OCI-LY7 (cell line): Measurements from ENCODE around the gene KIF21B. TPM values are rescaled to one million over a fixed set of nuclear protein-coding genes. Genes with fewer than 3 reads are reported as not detected.
A peak's percentile ranks its signal among the peaks of the same experiment; 100 is the strongest.

Source experiments
- BruUV-seq: library from RNA; stranded (reverse); fragments of 400-500 nt; replicated peaks from 2 replicates; lab custom pipeline; 2021; lab: Mats Ljungman, UMichigan
- CTCF ChIA-PET: fragments of 300-600 bp; sonication (Branson Sonifier 250); formaldehyde crosslinking; loops from one replicate; lab custom pipeline; 2022; ENCODE audit warnings: antibody characterized with exemption; ENCODE audit not compliant: unreplicated experiment; lab: Charles Lee
- POLR2A ChIA-PET: fragments of 300-600 bp; sonication (Branson Sonifier 250); formaldehyde crosslinking; loops from one replicate; lab custom pipeline; 2022; ENCODE audit warnings: antibody characterized with exemption; lab: Charles Lee
- DNase-seq: peaks from one replicate; pipeline ENCODE4 v3.0.0-alpha.2; 2015; ENCODE audit warnings: low spot score
- H2AFZ ChIP-seq: fragments of 200-600 bp; sonication (generic), shearing (Covaris generic); 2 replicates; pipeline ENCODE4 v1.6.1; 2014; ENCODE audit warnings: mild to moderate bottlenecking, antibody characterized with exemption, low read length, moderate library complexity
- H3K27ac ChIP-seq: fragments of 200-600 bp; sonication (generic); 2 replicates; pipeline ENCODE4 v1.5.1; 2014; ENCODE audit warnings: mixed run types, low read depth, mild to moderate bottlenecking, moderate library complexity, low read length, inconsistent platforms; ENCODE audit not compliant: poor library complexity, severe bottlenecking
- H3K36me3 ChIP-seq: fragments of 200-600 bp; sonication (generic); 2 replicates; pipeline ENCODE4 v1.6.1; 2014; ENCODE audit warnings: mild to moderate bottlenecking, antibody characterized with exemption, low read length, moderate library complexity, mixed read lengths; ENCODE audit not compliant: insufficient read depth
- H3K4me1 ChIP-seq: fragments of 200-600 bp; sonication (generic); 2 replicates; pipeline ENCODE4 v1.5.1; 2014; ENCODE audit warnings: mild to moderate bottlenecking, low read length; ENCODE audit not compliant: insufficient read depth, poor library complexity, severe bottlenecking
- H3K4me2 ChIP-seq: fragments of 200-600 bp; sonication (generic); 2 replicates; pipeline ENCODE4 v1.6.1; 2014; ENCODE audit warnings: mild to moderate bottlenecking, low read length
- H3K4me3 ChIP-seq: fragments of 200-600 bp; sonication (generic); 2 replicates; pipeline ENCODE4 v1.5.1; 2014; ENCODE audit warnings: mild to moderate bottlenecking, low read depth, low read length; ENCODE audit not compliant: poor library complexity, severe bottlenecking
- H3K79me2 ChIP-seq: fragments of 200-600 bp; sonication (generic); 2 replicates; pipeline ENCODE4 v1.6.1; 2016; ENCODE audit warnings: low read depth, mild to moderate bottlenecking, low read length, moderate library complexity, mixed read lengths; ENCODE audit not compliant: insufficient read depth
- H3K9me2 ChIP-seq: fragments of 200-600 bp; sonication (generic); 2 replicates; pipeline ENCODE4 v1.6.1; 2016; ENCODE audit warnings: mild to moderate bottlenecking, low read length, mixed read lengths; ENCODE audit not compliant: insufficient read depth
- H3K9me3 ChIP-seq: fragments of 200-600 bp; sonication (generic); 2 replicates; pipeline ENCODE4 v1.6.1; 2014; ENCODE audit warnings: mild to moderate bottlenecking, mixed run types, low read length, mixed read lengths
- H4K20me1 ChIP-seq: fragments of 200-600 bp; sonication (generic); 2 replicates; pipeline ENCODE4 v1.6.1; 2014; ENCODE audit warnings: mild to moderate bottlenecking, antibody characterized with exemption, low read length, moderate library complexity, mixed read lengths; ENCODE audit not compliant: insufficient read depth
- EZH2phosphoT487 ChIP-seq: fragments of 200-600 bp; sonication (generic); IDR thresholded peaks from 2 replicates; pipeline ENCODE4 v1.6.1; 2018; ENCODE audit warnings: low read depth, borderline replicate concordance, mild to moderate bottlenecking, mixed run types, antibody characterized with exemption, low read length, moderate library complexity, mixed read lengths
- intact Hi-C: fragments of 100-400 bp; cut with micrococcal nuclease; formaldehyde crosslinking; loops from one replicate; pipeline ENCODE4 v1.10.0; 2022; ENCODE audit not compliant: unreplicated experiment
- total RNA-seq, 2 experiments: library from RNA; depleted of rRNA in 1 of 2; stranded (reverse); fragments of >200 nt in 1 of 2; shearing (Covaris generic) in 1 of 2; gene quantifications; 2 replicates each; pipeline ENCODE4 v1.2.3, GENCODE V29; 2014 to 2022
- TF ChIP-seq, protein P1 (sequence below): fragments of 200-600 bp; sonication (generic); conservative IDR thresholded peaks from 2 replicates; pipeline ENCODE4 v1.5.1; 2014; ENCODE audit warnings: mild to moderate bottlenecking, antibody characterized with exemption, low read length, moderate library complexity, mixed read lengths

The KIF21B gene
- total RNA-seq, 2 experiments from 2014 or later = 30.5 to 65.7 TPM

DNA sequence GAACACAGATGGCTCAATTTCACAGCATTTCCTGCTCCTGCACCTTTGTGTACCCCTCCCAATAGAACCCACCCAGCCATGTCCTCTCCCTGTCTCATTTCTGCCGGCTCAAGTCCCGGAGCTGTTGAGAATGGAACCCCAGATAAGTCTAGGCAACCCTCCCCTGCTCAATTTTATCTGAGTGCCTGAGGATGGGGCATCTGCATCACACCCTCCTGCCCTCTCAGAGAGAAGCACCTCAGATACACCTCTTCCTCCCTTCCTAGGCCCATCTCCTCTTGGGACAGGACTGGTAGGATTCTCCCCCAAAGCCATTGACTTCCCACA is 1.1 kb downstream of the KIF21B start:
- Histone ChIP-seq H3K9me2 (no peaks in the 10 kb centered on the region), H2AFZ (peak overlapping the region; percentile 62; the same call in 1 of the 2 replicates), H3K4me1 (peaks cover 86% of the 10 kb centered on the region), H3K4me2 (peak overlapping the region; percentile 90), H3K9me3 (no peaks in the 10 kb centered on the region), H3K27ac (peak overlapping the region; percentile 97), H3K4me3 (peak overlapping the region; percentile 80), H3K79me2 (peaks cover 41% of the 10 kb centered on the region), H4K20me1 (no peaks in the 10 kb centered on the region), H3K36me3 (no peaks in the 10 kb centered on the region)
- BruUV-seq = no TSS peak
- ChIA-PET POLR2A (interaction anchor here (0.6 to 1.1 kb wide), 2 partner anchors 14 to 955 kb away, joined by 3 to 4 read pairs; no protein-coding TSS in a partner anchor), CTCF (interaction anchor here (1.5 kb wide), 2 partner anchors 14 to 51 kb away, joined by 3 to 12 read pairs; no protein-coding TSS in a partner anchor)
- TF ChIP-seq, protein P1, sequence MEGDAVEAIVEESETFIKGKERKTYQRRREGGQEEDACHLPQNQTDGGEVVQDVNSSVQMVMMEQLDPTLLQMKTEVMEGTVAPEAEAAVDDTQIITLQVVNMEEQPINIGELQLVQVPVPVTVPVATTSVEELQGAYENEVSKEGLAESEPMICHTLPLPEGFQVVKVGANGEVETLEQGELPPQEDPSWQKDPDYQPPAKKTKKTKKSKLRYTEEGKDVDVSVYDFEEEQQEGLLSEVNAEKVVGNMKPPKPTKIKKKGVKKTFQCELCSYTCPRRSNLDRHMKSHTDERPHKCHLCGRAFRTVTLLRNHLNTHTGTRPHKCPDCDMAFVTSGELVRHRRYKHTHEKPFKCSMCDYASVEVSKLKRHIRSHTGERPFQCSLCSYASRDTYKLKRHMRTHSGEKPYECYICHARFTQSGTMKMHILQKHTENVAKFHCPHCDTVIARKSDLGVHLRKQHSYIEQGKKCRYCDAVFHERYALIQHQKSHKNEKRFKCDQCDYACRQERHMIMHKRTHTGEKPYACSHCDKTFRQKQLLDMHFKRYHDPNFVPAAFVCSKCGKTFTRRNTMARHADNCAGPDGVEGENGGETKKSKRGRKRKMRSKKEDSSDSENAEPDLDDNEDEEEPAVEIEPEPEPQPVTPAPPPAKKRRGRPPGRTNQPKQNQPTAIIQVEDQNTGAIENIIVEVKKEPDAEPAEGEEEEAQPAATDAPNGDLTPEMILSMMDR = no peak
- TF ChIP-seq EZH2phosphoT487 = no peak
- no peak for DNase-seq
- intact Hi-C loops = loop anchor here (5.0 to 10.0 kb wide), 3 partner anchors 355 to 485 kb away; partner anchors contain the start of genes CSRP1, DDX59 and KIF14

DNA sequence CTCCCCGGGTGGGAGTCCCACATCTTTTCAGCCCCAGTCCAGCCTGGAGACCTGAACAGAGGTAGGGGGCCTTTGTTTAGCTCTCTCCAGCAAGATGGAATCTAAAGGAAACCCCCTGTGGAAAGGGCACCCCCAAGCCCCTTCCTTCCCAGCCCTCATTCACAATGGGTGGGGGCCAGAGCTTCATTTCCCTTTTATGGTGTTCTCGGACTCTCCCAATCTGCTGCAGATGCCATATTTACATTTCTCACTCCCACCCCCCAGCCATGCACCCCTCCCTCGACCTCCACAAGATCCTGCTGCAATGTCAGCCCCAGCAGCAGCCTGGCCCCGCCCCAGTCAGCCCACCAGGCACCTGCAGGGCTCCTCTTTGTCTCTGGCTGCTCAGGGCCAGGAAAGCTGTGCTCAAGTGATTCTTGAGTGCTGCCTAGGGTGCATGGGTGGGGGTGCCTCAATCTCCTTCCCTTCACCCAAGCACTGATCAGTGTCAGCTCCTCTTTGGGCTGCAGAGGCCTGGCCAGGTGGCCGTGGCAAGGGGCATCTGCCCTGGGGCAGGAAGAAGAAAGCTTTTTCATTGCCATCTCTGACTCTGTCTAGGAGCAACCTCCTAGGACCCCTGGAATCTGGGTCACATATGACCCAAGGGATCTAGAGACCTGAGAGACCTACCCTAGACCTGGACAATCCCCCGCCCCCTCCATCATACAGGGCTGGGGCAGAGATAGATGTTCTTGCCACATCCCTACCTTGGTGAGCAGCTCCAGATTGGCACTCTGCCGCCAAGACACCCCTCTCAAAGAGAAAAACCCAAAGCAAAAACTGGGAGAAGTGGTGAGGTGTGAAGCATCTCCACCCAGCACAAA is 1.7 kb downstream of the KIF21B start:
- Histone ChIP-seq H3K9me3 (no peaks in the 10 kb centered on the region), H3K4me1 (peaks cover 86% of the 10 kb centered on the region), H3K9me2 (no peaks in the 10 kb centered on the region), H2AFZ (no peak overlapping the region), H3K27ac (peak overlapping the region; percentile 97), H3K79me2 (peaks cover 41% of the 10 kb centered on the region), H3K4me3 (peak overlapping the region; percentile 80), H3K36me3 (no peaks in the 10 kb centered on the region), H4K20me1 (no peaks in the 10 kb centered on the region), H3K4me2 (peak overlapping the region; percentile 90)
- TSS peak; percentile 52 for BruUV-seq
- intact Hi-C loops = loop anchor here (5.0 to 10.0 kb wide), 3 partner anchors 355 to 485 kb away; partner anchors contain the start of genes CSRP1, DDX59 and KIF14
- DNase-seq = peak; percentile 79
- TF ChIP-seq EZH2phosphoT487 = no peak
- TF ChIP-seq, protein P1 = no peak
- CTCF ChIA-PET = interaction anchor here (0.6 to 1.5 kb wide), 5 partner anchors 12 to 50 kb away, joined by 3 to 12 read pairs (median 3); no protein-coding TSS in a partner anchor
- POLR2A ChIA-PET = interaction anchor here (0.6 to 1.1 kb wide), 3 partner anchors 14 to 954 kb away, joined by 3 to 4 read pairs (median 3); no protein-coding TSS in a partner anchor
